Skeletal muscle satellite cell (primary cell): ENCODE measurements around the gene TOP2B.

Source experiments
- H3K27me3 ChIP-seq: 2 replicates; pipeline ENCODE4 v1.7.0; 2013; ENCODE audit warnings: low read length; ENCODE audit not compliant: control insufficient read depth, insufficient read depth
- H3K36me3 ChIP-seq: 2 replicates; pipeline ENCODE4 v1.7.0; 2013; ENCODE audit warnings: mild to moderate bottlenecking, control low read depth, low read length; ENCODE audit not compliant: insufficient read depth
- H3K4me1 ChIP-seq: 2 replicates; pipeline ENCODE4 v1.7.0; 2013; ENCODE audit warnings: low read length; ENCODE audit not compliant: control insufficient read depth, insufficient read depth
- H3K4me2 ChIP-seq: 2 replicates; pipeline ENCODE4 v1.7.0; 2013; ENCODE audit warnings: mild to moderate bottlenecking, low read length
- H3K4me3 ChIP-seq: 2 replicates; pipeline ENCODE4 v1.7.0; 2013; ENCODE audit warnings: low read length
- H3K9ac ChIP-seq: 2 replicates; pipeline ENCODE4 v1.7.0; 2013; ENCODE audit warnings: mild to moderate bottlenecking, low read depth, low read length, moderate library complexity
- H3K9me3 ChIP-seq: replicated peaks from 2 replicates; pipeline ENCODE4 v1.7.0; 2013; ENCODE audit warnings: mild to moderate bottlenecking, control low read depth, low read length

TOP2B gene

DNA sequence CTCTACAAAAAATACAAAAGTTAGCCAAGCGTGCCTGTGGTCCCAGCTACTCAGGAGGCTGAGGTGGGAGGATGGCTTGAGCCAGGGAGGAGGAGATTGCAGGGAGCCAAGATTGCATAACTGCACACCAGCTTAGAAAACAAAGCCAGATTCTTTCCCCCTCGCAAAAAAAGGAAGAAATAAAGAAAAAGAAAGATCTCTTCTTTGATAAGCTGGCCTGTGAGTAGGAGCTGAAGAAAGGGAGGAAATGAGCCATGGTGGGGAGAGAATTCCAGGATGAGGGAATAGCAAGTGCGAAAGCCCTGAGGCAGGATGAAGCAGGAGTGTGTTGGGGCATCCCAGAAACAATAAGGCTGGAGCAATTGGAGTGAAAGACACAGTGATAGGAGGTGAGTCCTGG, 24.5 kb upstream of the TOP2B start:
- no peak overlapping the region for H3K4me2 ChIP-seq
- no peaks in the 10 kb centered on the region for H3K9me3 ChIP-seq
- H3K36me3 ChIP-seq = no peaks in the 10 kb centered on the region
- no peak overlapping the region for H3K9ac ChIP-seq
- H3K4me1 ChIP-seq = no peaks in the 10 kb centered on the region
- H3K27me3 ChIP-seq = peaks cover 8% of the 10 kb centered on the region
- no peak overlapping the region for H3K4me3 ChIP-seq

DNA sequence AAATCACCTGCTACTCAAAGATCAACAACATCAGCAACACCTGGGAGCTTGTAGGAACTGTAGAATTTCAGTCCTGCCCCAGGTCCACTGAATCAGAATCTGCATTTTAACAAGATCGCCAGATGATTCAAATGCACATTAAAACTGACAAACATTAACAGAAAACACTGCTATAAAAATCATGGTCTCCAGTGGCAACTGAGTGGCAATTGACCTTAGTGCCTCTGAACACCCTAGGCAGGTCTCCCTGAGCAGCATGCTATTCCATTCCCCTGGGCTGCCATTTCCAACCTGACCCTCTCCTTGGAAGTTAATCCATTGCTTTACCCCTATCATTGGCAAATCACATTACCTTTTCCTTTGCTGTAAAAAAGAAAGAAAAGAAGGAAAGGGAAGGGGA, 23.0 kb upstream of the TOP2B start:
- H3K27me3 ChIP-seq = peaks cover 8% of the 10 kb centered on the region
- no peak overlapping the region for H3K9ac ChIP-seq
- H3K4me1 ChIP-seq = no peaks in the 10 kb centered on the region
- no peaks in the 10 kb centered on the region for H3K36me3 ChIP-seq
- no peaks in the 10 kb centered on the region for H3K9me3 ChIP-seq
- no peak overlapping the region for H3K4me3 ChIP-seq
- no peak overlapping the region for H3K4me2 ChIP-seq

DNA sequence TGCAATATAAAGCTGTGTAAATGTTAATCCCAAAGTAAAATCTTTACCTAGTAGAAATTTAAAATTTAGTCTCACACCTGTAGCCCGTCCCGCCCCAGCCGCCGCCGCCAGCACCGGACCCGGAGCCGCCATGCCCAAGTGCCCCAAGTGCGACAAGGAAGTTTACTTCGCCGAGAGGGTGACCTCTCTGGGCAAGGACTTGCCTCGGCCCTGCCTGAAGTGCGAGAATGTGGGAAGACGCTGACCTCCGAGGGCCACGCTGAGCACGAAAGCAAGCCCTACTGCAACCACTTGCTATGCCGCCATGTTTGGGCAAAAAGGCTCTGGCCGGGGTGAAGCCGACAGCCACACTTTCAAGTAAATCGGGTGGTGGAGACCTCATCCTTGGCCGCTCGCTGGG, 22.1 kb upstream of the TOP2B start:
- Histone ChIP-seq H3K36me3 (no peaks in the 10 kb centered on the region), H3K9ac (no peak overlapping the region), H3K27me3 (peaks cover 5% of the 10 kb centered on the region), H3K4me1 (no peaks in the 10 kb centered on the region), H3K4me3 (no peak overlapping the region), H3K9me3 (no peaks in the 10 kb centered on the region), H3K4me2 (no peak overlapping the region)

DNA sequence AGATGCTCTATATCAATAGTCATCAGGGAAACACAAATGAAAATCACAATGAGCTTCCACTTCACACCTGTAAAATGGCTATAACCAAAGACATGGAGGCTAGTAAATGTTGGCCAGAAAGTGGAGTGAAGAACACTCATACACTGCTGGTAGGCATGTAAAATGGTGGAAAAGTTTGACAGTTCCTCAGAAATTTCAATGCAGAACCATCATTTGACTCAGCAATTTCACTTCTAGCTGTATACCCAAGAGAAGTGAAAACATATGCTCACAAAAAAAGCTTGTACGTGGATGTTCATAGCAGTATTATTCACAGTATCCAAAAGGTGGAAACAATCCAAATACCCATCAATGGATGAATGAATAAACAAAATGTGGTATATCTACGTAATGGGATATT, 19.2 kb upstream of the TOP2B start:
- Histone ChIP-seq H3K9me3 (no peaks in the 10 kb centered on the region), H3K36me3 (no peaks in the 10 kb centered on the region), H3K9ac (no peak overlapping the region)

DNA sequence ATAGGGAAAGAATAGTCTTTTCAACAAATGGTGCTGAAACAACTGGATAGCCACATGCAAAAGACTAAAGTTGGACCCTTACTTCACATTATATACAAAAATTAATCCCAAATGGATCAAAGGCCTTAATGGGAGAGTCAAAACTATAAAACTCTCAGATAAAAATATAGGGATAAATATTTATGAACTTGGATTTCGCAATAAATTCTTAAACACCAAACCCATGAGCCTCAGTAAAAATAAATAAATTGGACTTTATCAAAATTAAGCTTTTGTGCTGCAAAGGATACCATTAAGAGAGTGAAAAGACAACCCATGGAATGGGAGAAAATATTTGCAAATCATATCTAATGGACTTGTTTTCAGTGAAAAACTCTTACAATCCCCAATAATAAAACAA, 18.7 kb upstream of the TOP2B start:
- Histone ChIP-seq H3K4me1 (no peaks in the 10 kb centered on the region), H3K4me2 (no peak overlapping the region)

More for the DNA sequence above, 19.2 kb upstream of the TOP2B start:
- Histone ChIP-seq H3K27me3 (peaks cover 2% of the 10 kb centered on the region), H3K4me2 (no peak overlapping the region), H3K4me3 (no peak overlapping the region), H3K4me1 (no peaks in the 10 kb centered on the region)

DNA sequence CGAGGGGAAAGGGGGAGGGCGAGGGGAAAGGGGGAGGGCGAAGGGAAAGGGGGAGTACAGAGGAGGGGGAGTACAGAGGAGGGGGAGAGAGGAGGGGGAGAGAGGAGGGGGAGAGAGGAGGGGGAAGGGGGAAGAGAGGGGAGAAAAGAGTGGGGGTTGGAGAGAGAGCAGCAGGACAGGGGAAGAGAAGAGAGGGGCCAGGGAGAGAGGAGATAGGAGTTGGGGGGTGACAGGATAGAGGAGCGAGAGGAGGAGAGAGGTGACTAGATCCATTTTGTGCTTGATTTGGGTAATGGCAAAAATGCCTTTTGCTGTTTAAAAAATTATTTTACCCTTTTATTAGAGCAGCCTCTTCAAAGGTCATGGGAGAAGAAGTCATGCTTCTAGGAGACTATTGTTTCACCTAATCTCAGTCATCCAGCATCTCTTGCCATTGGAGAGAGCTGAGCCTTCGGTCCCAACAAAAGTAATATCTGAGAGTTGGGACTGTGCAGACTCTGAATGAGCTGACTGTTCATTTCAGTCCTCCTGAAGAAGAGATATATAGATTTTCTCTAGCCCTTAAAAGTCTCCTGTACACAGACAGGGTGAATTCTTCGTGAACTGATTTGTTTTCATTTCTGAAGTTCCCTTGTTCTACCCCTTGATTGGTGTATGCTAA, 15.1 kb upstream of the TOP2B start:
- no peaks in the 10 kb centered on the region for H3K9me3 ChIP-seq
- no peaks in the 10 kb centered on the region for H3K27me3 ChIP-seq
- H3K4me3 ChIP-seq = no peak overlapping the region
- no peaks in the 10 kb centered on the region for H3K36me3 ChIP-seq
- H3K4me2 ChIP-seq = no peak overlapping the region
- H3K9ac ChIP-seq = no peak overlapping the region
- no peaks in the 10 kb centered on the region for H3K4me1 ChIP-seq

More for the DNA sequence above, 18.7 kb upstream of the TOP2B start:
- no peaks in the 10 kb centered on the region for H3K27me3 ChIP-seq
- no peaks in the 10 kb centered on the region for H3K36me3 ChIP-seq
- H3K9ac ChIP-seq = no peak overlapping the region
- no peaks in the 10 kb centered on the region for H3K9me3 ChIP-seq
- H3K4me3 ChIP-seq = no peak overlapping the region

DNA sequence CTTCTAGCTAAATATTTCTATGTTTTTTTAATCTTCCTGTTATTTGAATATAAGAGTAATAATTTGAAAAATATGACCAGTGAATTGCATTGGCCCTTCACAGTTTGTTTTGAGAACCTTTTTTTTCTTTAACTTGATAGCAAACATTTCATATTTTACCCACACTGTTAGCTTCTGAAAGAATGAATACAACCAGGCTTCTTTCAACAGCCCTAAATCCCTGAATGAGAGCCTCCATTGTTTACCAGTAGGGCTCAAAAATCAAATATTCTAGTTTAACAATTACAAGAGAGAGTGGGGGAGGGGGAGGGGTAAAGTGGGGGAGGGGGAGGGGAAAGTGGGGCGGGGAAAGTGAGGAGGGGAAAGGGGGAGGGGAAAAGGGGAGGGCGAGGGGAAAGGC, 14.5 kb upstream of the TOP2B start:
- H3K4me2 ChIP-seq = no peak overlapping the region
- H3K4me3 ChIP-seq = no peak overlapping the region
- no peaks in the 10 kb centered on the region for H3K27me3 ChIP-seq
- H3K4me1 ChIP-seq = no peaks in the 10 kb centered on the region
- no peaks in the 10 kb centered on the region for H3K36me3 ChIP-seq
- H3K9me3 ChIP-seq = no peaks in the 10 kb centered on the region
- H3K9ac ChIP-seq = no peak overlapping the region

DNA sequence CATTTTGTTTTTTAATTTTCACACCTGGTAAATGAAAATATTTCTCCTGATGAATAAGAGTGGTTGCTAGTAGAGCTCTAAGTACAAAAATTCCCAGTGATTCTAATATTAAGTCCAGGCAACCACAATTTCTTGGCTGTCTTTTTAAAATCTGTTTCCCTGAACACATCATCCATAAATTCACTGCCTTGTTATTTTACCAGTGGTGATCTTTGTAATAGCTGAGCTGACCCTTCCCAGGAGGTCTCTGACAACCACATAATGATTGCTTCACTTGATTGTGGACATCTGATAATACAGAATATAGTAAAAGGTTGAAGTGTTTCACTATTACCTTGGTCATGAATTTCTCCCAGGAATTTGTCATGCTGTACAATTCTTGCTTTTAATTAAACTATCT, 13.9 kb upstream of the TOP2B start:
- Histone ChIP-seq H3K4me3 (no peak overlapping the region), H3K36me3 (no peaks in the 10 kb centered on the region), H3K9ac (no peak overlapping the region), H3K27me3 (no peaks in the 10 kb centered on the region), H3K9me3 (no peaks in the 10 kb centered on the region), H3K4me2 (no peak overlapping the region), H3K4me1 (no peaks in the 10 kb centered on the region)

DNA sequence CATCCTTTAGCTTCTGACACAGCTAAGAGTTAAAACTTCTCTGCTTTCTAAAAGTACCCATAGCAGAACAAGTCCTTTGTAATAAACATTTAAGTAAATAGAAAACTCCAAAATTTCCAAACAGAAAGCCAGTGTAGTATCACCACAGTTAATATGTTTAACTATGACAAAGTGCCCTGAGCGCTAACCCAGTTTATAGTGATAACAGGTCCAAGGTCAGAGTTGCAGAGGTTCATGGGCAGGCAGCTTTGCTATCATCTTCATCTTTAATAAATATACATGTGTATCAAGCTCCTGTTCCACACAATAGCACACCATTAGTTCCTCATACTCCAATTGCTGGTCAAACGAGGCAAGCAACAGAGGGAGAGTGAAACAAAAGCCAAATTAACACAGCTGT, 12.4 kb upstream of the TOP2B start:
- Histone ChIP-seq H3K4me3 (no peak overlapping the region), H3K9me3 (no peaks in the 10 kb centered on the region)

DNA sequence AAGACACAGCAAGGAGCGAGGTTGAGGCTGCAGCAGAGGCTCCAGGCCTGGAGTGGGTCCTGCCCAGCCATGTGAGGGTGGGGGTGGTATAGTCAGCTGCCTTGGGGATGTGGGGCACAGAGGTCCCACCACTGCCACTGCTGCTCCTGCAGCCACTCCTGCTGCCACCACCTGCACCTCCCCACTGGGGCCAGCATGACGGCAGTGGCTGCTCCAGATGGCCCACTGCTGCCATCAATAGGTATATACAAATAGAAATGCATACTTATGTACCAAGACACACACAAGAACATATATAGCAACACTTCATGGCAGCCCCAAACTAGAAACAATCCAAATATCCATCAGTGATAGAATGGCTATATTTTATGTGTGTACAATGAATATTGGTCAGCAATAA, 10.0 kb upstream of the TOP2B start:
- no peak overlapping the region for H3K9ac ChIP-seq
- H3K27me3 ChIP-seq = no peaks in the 10 kb centered on the region
- no peaks in the 10 kb centered on the region for H3K9me3 ChIP-seq
- H3K4me3 ChIP-seq = no peak overlapping the region
- no peak overlapping the region for H3K4me2 ChIP-seq
- H3K4me1 ChIP-seq = no peaks in the 10 kb centered on the region
- no peaks in the 10 kb centered on the region for H3K36me3 ChIP-seq

More for the DNA sequence above, 12.4 kb upstream of the TOP2B start:
- Histone ChIP-seq H3K36me3 (no peaks in the 10 kb centered on the region), H3K9ac (no peak overlapping the region), H3K4me2 (no peak overlapping the region), H3K4me1 (no peaks in the 10 kb centered on the region), H3K27me3 (no peaks in the 10 kb centered on the region)

DNA sequence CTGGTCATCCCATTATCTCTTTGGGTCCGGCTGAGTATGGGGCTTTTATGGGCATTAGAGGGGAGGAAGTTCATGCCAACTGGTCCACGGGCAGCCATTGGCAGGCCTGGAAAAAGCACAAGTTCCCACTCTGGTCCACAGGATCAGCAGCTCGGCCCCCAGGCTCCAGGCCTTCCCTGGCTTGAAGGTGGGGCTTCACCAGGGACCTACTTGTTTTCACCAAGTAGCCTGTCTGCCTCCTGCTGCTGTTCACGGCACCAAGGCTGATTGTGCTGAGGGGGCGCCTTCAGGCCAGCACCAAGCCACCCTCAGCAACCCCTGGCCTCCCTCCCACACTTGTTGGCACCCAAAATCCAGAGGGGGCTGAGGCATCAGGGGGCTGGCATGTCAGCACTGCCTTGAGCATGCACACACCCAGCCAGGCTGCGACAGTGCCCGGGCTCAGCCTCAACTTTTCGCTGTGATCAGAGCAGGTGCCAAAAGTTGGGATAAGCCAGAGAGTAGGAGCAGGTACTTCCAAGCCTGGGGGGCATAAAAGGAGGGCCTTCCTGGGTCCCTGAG, 9.1 kb upstream of the TOP2B start:
- H3K4me2 ChIP-seq = no peak overlapping the region
- no peak overlapping the region for H3K9ac ChIP-seq
- no peaks in the 10 kb centered on the region for H3K27me3 ChIP-seq
- no peak overlapping the region for H3K4me3 ChIP-seq
- no peaks in the 10 kb centered on the region for H3K36me3 ChIP-seq
- H3K4me1 ChIP-seq = no peaks in the 10 kb centered on the region
- H3K9me3 ChIP-seq = no peaks in the 10 kb centered on the region
